Measurements from ENCODE around the gene FAM3D.

FAM3D gene

DNA sequence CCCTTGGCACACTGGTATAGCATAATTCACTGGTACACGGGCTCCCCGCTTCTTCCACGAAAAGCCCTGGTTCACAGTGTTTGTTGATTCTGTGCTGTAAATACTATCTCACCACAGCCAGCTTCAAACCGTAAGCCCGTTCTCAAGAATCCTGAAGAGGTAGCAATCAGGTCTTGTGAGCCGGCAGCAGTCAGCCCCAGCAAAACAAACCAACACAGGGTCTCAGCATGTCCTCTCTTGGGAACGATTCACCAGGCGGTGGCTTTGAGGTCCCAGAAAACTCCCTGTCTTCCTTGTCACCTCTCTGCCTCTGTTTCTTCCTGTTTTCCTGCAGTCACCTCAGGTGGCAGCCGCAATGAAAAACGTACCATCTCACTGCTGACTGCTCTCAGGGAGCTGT, 19.1 kb upstream of the FAM3D start:
- no peak for DNase-seq (ENCODE audit: low read depth, low spot score)
- TF ChIP-seq, protein P1, sequence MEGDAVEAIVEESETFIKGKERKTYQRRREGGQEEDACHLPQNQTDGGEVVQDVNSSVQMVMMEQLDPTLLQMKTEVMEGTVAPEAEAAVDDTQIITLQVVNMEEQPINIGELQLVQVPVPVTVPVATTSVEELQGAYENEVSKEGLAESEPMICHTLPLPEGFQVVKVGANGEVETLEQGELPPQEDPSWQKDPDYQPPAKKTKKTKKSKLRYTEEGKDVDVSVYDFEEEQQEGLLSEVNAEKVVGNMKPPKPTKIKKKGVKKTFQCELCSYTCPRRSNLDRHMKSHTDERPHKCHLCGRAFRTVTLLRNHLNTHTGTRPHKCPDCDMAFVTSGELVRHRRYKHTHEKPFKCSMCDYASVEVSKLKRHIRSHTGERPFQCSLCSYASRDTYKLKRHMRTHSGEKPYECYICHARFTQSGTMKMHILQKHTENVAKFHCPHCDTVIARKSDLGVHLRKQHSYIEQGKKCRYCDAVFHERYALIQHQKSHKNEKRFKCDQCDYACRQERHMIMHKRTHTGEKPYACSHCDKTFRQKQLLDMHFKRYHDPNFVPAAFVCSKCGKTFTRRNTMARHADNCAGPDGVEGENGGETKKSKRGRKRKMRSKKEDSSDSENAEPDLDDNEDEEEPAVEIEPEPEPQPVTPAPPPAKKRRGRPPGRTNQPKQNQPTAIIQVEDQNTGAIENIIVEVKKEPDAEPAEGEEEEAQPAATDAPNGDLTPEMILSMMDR (IDR thresholded peaks at IDR 0.05; ENCODE audit: insufficient read depth, low read length, missing control alignments), result no peak
- ChIA-PET CTCF (no interaction called here), POLR2A (no interaction called here)
- H3K4me3 ChIP-seq (ENCODE audit: low read depth, low read length), result no peak overlapping the region

DNA sequence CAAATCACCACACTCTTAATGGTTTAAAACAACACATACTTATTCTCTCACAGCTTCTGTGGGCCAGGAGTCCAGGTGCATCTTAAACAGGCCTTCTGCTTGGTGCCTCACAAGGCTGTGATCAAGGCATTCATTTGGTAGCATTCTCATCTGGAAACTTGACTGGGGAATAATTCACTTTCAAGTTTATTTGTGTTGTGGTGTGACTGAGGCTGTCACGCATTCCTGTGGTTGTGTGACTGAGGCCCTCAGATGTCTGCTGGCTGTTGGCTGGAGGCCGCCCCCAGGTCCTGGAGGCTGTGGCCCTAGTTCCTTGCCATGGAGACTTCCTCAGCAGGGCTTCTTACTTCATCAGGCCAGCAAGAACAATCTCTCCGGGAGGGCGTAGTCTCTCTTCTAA, 16.9 kb upstream of the FAM3D start:
- H3K4me3 ChIP-seq (ENCODE audit: low read depth, low read length), result no peak overlapping the region
- no peak for DNase-seq (ENCODE audit: low read depth, low spot score)
- ChIA-PET CTCF (no interaction called here), POLR2A (no interaction called here)
- TF ChIP-seq, protein P1 (IDR thresholded peaks at IDR 0.05; ENCODE audit: insufficient read depth, low read length, missing control alignments), result no peak

DNA sequence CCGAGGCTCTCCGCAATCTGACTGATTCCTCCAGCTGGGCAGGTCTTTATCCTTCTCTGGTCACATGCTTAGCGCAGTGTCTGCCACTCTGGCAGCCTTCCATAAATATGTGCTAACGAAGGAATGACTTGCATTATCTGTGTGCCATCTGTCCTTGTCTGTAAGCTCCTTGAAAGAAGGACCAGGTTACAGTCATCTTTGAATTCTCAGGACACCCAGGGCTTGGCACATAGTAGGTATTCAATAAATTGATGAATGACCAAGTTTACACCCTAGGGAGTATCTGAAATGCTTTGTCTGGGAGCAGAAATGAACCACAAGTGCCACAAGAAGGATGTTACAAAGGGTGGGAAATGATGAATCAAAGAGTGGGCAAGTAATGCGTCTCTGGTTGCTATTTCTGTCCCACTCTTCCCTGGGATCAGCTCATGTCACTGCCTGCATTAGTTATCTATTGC, 16.5 kb upstream of the FAM3D start:
- no peak overlapping the region for H3K4me3 ChIP-seq (ENCODE audit: low read depth, low read length)
- CTCF ChIA-PET, result no interaction called here
- POLR2A ChIA-PET, result no interaction called here
- TF ChIP-seq, protein P1 (IDR thresholded peaks at IDR 0.05; ENCODE audit: insufficient read depth, low read length, missing control alignments), result no peak
- DNase-seq (ENCODE audit: low read depth, low spot score), result no peak

DNA sequence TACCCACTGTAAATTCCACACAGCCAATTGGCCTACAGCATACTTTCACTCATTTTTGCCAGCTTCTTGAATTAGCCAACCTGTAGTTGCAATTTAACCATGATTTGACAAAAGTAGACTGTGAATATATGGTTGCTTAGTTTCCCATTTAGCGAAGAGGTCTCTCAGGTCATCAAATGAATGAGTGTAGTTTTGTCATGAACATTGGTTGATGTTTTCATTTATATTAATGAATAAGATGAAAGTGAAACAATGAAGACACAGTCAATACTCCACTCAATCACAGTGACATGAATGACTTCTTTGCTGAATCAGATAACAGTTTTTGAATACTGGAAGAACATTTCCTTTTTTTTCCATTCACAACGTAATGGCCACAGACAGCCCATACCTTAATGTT, 15.3 kb upstream of the FAM3D start:
- TF ChIP-seq, protein P1 (IDR thresholded peaks at IDR 0.05; ENCODE audit: insufficient read depth, low read length, missing control alignments), result no peak
- H3K4me3 ChIP-seq (ENCODE audit: low read depth, low read length), result no peak overlapping the region
- no peak for DNase-seq (ENCODE audit: low read depth, low spot score)
- ChIA-PET CTCF (interaction anchor here (1.1 kb wide), 1 partner anchor 50 kb away, joined by 4 read pairs; no protein-coding TSS in a partner anchor), POLR2A (no interaction called here)

DNA sequence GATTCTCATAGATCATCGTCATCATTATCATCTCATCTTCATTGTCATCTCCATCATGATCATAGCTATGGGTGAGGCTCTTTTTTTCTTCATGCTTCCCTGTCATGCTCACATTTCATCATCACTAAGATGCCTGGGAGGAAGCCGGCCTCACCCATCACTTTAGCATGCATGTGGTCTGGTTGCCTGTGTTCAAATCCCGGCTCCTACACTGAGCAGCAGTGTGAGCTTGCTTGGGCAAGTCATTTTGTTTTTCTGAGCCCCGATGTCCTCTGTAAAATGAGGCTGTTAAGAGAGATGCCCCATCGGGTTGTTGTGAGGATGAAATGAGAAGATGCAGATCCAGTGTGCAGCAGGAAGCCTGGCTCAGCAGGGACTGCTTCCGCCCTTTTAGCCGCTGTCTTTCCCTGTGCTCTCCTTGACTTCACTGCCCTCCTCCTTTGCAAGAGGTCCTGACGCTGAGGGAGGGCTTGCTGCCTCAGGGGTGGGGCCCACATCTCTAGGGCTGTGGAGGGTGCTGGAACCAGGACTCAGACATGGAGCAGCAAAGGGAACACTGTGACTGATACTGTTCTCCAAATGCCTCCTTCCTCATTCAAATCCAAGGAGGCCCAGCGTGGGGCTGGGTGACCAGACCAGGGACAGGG, 14.4 kb upstream of the FAM3D start:
- CTCF ChIA-PET, result no interaction called here
- H3K4me3 ChIP-seq (ENCODE audit: low read depth, low read length), result no peak overlapping the region
- no peak for DNase-seq (ENCODE audit: low read depth, low spot score)
- TF ChIP-seq, protein P1 (IDR thresholded peaks at IDR 0.05; ENCODE audit: insufficient read depth, low read length, missing control alignments), result no peak
- POLR2A ChIA-PET, result no interaction called here

DNA sequence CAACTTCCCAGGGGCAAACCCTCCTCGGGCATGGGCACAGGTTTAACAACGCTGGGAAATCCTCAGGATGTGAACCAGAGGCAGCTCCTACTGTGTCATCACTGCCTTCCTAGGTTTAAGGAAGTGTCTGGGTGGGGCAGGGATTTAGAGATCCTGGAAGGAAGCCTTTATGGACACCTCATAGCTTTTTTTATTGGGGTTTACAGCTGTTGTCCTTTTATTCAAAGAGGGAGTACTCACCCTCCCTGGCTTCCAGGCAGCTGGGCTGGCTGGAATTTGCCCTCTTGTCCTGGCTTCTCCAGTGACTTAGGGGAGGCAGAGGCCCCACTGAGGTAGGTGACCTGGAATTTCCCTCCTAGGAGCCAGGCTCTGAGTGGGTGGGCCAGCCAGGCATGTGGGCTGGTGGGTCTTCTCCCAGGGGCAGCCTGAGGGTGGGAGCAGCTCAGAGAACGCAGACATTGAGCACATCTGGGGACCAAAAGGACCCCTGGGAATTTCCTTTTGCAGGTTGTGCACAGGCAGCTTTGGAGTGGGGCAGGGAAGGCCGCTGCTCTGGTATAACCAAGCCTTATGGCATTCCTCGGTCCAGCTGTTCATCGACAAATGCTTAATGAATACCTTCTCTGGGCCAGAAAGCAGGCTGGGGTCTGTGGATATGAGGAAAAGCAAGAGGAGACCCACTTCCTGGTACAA, 13.5 kb upstream of the FAM3D start:
- H3K4me3 ChIP-seq (ENCODE audit: low read depth, low read length), result no peak overlapping the region
- TF ChIP-seq, protein P1 (IDR thresholded peaks at IDR 0.05; ENCODE audit: insufficient read depth, low read length, missing control alignments), result no peak
- no peak for DNase-seq (ENCODE audit: low read depth, low spot score)
- ChIA-PET CTCF (no interaction called here), POLR2A (no interaction called here)
